ENCODE measurements around the gene WNT4. TPM values are rescaled to one million over a fixed set of nuclear protein-coding genes. Genes with fewer than 3 reads are reported as not detected.
A peak's percentile ranks its signal among the peaks of the same experiment; 100 is the strongest.

Gene WNT4
- total RNA-seq, 4 donors from 2014 or later = 0.28 to 1.6 (median 0.60) TPM; not detected in 1

DNA sequence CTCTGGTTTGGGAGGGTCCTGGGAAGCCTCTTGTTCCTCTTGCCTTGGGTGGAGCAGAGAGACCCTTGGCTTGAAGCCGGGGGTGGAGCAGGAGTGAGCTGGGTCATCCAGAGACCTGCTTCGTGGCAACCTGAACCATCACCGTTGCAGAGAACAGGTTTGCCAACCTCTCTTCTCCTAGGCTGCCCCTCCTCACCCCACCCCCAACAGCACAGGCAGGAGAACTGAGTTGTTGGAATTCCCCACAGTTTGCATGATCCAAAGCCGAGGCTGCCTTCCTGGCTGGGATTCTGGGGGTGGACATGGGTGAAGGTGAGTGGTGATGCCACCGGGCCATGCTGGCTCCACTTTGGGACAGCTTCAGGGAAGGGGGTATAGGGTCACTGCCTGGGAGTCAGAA is 2.2 kb downstream of the WNT4 start:
- DNase-seq (ENCODE audit: low spot score) = no peak
- TF ChIP-seq, protein P1, sequence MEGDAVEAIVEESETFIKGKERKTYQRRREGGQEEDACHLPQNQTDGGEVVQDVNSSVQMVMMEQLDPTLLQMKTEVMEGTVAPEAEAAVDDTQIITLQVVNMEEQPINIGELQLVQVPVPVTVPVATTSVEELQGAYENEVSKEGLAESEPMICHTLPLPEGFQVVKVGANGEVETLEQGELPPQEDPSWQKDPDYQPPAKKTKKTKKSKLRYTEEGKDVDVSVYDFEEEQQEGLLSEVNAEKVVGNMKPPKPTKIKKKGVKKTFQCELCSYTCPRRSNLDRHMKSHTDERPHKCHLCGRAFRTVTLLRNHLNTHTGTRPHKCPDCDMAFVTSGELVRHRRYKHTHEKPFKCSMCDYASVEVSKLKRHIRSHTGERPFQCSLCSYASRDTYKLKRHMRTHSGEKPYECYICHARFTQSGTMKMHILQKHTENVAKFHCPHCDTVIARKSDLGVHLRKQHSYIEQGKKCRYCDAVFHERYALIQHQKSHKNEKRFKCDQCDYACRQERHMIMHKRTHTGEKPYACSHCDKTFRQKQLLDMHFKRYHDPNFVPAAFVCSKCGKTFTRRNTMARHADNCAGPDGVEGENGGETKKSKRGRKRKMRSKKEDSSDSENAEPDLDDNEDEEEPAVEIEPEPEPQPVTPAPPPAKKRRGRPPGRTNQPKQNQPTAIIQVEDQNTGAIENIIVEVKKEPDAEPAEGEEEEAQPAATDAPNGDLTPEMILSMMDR (IDR thresholded peaks at IDR 0.05) = no peak
- no peak for ATAC-seq (ENCODE audit: low FRiP score)

DNA sequence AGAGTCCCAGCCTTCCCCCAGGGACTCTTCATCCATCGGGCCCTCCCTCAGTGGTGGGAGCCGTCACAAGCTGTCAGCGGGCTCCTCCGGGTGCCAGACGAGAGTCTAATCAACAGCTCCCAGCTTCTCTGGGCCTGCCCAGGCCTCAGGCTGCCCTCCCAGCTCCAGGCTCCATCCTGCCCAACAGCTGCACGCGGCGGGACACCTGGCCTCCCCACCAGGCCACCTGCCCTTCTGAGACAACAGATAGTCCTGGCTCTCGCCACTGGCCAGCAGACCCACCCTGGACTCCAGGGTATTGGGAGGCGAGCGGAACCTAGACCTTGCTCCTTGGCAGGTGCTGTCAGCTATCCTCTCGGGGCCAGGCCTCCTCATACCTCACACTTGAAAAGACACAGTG is 3.1 kb downstream of the WNT4 start:
- TF ChIP-seq, protein P1 (IDR thresholded peaks at IDR 0.05) = no peak
- ATAC-seq (ENCODE audit: low FRiP score) (no peak), DNase-seq (ENCODE audit: low spot score) (no peak)

DNA sequence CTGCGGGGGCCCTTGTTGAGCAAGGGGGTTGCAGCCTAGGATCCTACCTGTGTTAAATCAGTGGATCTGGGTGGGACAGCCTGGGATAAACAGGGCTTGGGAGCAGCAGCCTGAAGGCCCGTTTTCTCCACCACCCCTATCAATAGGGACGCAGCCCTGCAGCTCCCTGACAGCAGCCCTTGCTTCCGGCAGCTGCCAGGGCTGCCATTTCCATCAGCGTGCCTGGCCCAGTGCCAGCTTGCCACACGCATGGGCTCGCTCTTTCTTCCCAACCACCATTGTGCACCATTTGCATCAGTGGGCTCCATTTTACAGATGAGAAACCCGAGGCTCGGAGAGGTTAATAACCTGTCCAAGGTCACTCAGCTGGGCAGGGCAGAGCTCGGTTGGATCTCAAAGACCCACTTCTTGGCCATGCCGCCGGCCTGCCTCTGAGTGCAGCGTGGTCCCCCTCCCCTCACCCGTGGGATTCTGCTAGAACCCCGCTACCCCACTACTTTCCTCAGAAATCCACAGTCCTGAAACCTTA is 3.8 kb downstream of the WNT4 start:
- ATAC-seq (ENCODE audit: low FRiP score) = no peak
- DNase-seq (ENCODE audit: low spot score) = no peak
- TF ChIP-seq, protein P1 (IDR thresholded peaks at IDR 0.05) = no peak

DNA sequence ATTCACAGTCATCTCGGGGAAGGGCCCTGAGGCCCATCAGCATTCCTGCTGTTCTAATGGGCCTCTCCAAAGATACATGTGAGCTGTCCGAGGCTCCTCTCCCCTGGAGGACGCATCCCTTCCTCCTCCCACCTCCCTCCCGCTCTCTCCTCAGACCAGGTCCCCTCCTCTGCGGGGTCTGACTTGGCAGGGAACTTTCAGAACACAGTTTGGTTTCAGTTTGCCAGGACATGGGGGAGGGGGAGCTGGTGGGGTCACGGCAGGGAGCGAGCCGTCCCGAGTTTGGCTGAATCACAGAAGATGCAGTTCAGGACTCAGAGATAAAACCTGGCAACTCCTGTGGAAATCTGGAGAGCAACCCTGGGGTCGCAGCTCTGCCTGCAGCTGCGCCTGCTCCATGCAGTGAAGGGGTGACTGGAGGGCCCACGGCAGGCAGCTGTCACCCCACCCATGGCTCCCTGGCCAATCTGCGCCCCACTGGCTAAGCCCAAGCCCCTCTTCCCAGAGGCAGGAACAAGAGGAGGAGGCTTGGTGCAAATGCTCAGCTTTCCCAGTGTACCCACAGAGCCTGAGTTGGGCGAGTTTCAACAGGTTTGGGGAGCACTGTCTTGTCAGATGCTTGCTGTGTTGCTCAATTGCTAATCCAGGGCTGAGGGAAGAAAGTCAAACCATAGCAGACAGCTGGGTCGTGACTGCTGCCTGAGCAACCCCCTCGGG is 5.7 kb downstream of the WNT4 start:
- DNase-seq (ENCODE audit: low spot score) (no peak), ATAC-seq (ENCODE audit: low FRiP score) (peak; percentile 28)
- TF ChIP-seq, protein P1 (IDR thresholded peaks at IDR 0.05) = no peak

DNA sequence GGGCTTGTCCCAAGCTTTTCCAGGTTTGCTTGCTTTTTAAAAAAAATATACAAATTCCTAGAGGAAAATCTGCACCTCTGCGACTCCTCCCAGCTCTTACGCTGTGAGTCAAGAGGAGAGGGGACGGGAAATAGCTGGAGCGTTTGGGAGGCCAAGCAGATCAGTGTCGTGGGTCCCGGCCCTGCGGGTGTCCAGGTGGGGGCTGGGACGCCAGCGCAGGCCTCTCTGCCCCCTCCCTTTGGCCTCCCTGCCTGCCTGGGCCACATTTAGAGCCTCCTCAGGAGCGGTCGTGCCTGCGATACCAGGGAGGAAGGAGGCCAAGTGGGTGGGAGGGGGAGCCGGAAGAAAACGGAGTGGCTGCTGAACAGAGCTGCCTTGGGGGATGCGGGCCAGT is 9.0 kb downstream of the WNT4 start:
- TF ChIP-seq, protein P1 (IDR thresholded peaks at IDR 0.05) = no peak
- no peak for DNase-seq (ENCODE audit: low spot score)
- no peak for ATAC-seq (ENCODE audit: low FRiP score)

DNA sequence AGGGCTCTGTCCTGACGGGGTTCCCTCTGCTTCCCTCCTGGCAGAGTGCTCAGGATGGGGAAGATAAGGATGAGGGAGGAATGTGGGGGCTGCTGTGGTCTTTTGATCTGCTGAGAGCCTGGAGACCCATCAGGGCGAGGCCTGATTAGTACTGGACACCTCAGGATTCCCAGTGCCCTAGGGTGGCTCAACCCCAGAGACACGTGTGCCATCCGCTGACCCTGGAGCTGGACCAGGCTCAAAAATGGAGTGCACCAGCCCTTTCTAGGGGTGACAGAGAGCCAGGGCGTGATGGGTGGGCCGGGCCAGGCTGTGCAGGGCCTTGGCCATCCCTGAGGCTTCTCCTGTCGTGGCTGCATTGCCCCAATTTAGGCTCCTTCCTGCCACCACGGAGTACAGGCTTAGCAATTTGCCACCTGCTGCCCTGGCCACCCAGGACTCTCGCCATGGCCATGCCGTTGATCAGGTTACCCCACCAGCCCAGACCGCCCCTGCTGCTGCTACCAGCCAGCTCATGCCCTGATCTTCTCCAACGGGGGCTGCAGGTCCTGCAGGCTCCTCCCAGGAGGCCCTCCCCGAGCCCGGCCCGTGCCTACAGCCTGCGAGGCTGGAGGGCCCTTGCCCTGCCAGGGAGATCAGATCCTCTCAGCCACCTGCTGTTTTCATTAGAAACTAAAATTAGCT is 9.5 kb downstream of the WNT4 start:
- DNase-seq (ENCODE audit: low spot score) (no peak), ATAC-seq (ENCODE audit: low FRiP score) (no peak)
- TF ChIP-seq, protein P1 (IDR thresholded peaks at IDR 0.05) = no peak
